GM23338 (cell line): ENCODE measurements around the gene TRPC4.

Experiments used
- CREB1 ChIP-seq: fragments of 250-450 bp; sonication (Bioruptor Pico); IDR thresholded peaks from 2 replicates; pipeline ENCODE4 v1.5.0; 2020; ENCODE audit warnings: low read depth, mild to moderate bottlenecking, moderate library complexity
- CTCF ChIP-seq, 2 experiments: fragments of 200-600 bp in 1 of 2; sonication (generic) in 1 of 2; conservative IDR thresholded peaks; 2 replicates each; pipeline versions ENCODE4 v1.5.1 to v1.6.1; 2016 to 2017; ENCODE audit warnings: antibody characterized with exemption in 2 of 2, low read depth in 2 of 2, mild to moderate bottlenecking in 2 of 2, moderate library complexity in 1 of 2
- EZH2phosphoT487 ChIP-seq: fragments of 200-600 bp; sonication (generic); IDR thresholded peaks from one replicate; pipeline ENCODE4 v1.8.1; 2018; ENCODE audit warnings: antibody characterized with exemption; ENCODE audit not compliant: unreplicated experiment
- JUNB ChIP-seq: IDR thresholded peaks from one replicate; pipeline ENCODE4 v1.6.1; 2016; ENCODE audit warnings: antibody characterized with exemption; ENCODE audit not compliant: unreplicated experiment
- POLR2AphosphoS5 ChIP-seq: IDR thresholded peaks from 2 replicates; pipeline ENCODE4 v1.6.1; 2016; ENCODE audit warnings: antibody characterized with exemption, low read depth
- REST ChIP-seq: IDR thresholded peaks from one replicate; pipeline ENCODE4 v1.6.1; 2018; ENCODE audit warnings: antibody characterized with exemption; ENCODE audit not compliant: unreplicated experiment
- ZNF114 ChIP-seq: fragments of 250-450 bp; sonication (Bioruptor Pico); IDR thresholded peaks from 2 replicates; pipeline ENCODE4 v1.5.0; 2020; ENCODE audit warnings: mild to moderate bottlenecking, moderate library complexity

- peak in 1 of 2 experiments; percentile 17; a peak in 1 of 4 replicates for TF ChIP-seq CTCF (conservative IDR thresholded peaks at IDR 0.05; ENCODE audit: low read depth in 2 of 2)
- no peak for TF ChIP-seq EZH2phosphoT487
- no peak for TF ChIP-seq CREB1 (CRISPR knock-in tag)
- TF ChIP-seq POLR2AphosphoS5 = no peak
- TF ChIP-seq REST = no peak
- no peak for TF ChIP-seq ZNF114 (CRISPR knock-in tag)
- no peak for TF ChIP-seq JUNB
Measured at GRCh38 chr13:37679043-37679442, 190.5 kb downstream of the TRPC4 start.
